Measurements from ENCODE around the gene CIDEB. TPM values are rescaled to one million over a fixed set of nuclear protein-coding genes. Genes with fewer than 3 reads are reported as not detected.

Gene CIDEB, protein sequence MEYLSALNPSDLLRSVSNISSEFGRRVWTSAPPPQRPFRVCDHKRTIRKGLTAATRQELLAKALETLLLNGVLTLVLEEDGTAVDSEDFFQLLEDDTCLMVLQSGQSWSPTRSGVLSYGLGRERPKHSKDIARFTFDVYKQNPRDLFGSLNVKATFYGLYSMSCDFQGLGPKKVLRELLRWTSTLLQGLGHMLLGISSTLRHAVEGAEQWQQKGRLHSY
- 1.5 and 2.6 TPM in 2 replicates for total RNA-seq

DNA sequence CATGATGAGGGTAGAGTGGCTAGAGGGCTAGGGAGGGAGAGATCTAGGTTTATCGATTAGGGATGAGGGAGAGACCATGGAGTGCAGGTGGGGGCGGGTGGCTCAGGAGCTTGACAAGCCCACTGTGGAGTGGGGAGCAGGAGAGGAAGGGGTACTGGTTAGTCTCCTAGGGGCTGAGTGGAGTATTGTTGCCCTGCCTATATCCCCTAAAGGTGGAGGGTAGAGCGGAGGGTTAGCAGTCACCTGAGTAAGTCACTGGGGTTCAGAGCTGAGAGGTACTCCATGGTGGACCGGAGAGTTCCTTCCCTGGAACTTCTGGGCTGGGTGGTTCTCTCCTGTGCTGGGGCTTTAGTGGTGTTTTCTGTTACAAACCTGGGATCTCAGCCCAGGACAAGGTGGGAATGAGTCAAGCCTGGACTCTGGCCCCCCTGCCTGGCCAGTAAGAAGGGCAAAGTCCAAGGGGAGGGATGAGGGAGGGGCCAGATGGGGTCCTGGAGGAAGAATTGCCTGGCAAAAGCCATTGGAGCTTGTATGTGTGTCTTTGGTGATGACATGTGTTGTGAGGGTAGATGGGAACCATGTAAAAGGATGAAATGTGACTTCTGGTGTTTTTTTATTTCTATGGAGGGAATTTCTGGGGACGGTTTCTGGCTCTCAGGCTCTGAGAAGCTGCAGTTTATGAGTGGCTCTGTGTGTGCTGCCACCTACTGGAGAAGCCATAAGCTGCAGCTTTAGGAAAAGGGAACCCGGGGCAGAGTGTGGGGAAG, at the start of gene CIDEB:
TSS of gene CIDEB (minus strand) at position 403 of the 767 bp plus-strand sequence. CDS start at position 284, 119 bp downstream.

DNA sequence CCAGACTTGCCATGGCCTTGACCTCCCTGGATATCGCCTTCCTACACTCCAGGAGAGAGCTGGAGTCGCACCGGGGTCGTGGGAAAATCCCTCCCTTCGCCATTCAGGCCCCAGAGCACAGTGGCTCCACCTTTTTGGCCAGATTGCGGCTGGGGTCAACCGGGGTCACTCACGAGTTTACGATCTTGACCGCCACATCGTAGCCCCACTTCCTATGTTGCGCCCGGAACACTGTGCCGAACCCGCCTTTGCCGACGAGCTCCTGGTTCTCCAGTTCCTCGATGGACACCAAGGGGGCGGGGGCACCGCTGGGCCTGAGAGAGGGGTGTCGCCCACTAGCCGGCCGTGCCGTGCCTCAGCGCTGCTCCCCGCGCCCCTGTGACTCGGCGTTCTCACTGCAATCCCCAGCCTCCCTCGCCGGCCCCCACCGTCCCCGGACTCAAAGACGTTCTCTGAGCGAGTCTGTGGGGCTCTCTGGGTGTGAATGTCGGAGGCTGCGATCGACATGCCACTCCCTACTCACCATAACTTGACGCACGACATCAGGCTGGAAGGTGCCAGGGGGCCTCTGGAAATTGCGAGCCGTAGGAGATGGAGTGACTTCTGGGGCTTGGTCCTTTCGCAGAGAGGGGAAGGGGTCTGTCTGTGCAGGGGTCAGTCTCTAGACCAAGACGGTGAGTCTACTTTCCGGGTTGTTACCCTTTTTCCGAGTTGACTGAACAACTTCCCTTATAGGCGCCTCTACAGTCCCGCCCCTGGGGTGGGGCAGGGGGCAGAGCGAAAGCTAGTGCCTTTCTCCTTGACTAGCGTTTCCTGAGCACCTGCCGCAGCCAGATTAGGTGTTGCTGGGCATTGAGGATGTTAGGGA, 31.7 kb upstream of the CIDEB start, which contains the start of gene RIPK3:
TSS of gene RIPK3 (minus strand) at position 708 of the 868 bp plus-strand sequence. CDS start at position 543, 165 bp downstream.

DNA sequence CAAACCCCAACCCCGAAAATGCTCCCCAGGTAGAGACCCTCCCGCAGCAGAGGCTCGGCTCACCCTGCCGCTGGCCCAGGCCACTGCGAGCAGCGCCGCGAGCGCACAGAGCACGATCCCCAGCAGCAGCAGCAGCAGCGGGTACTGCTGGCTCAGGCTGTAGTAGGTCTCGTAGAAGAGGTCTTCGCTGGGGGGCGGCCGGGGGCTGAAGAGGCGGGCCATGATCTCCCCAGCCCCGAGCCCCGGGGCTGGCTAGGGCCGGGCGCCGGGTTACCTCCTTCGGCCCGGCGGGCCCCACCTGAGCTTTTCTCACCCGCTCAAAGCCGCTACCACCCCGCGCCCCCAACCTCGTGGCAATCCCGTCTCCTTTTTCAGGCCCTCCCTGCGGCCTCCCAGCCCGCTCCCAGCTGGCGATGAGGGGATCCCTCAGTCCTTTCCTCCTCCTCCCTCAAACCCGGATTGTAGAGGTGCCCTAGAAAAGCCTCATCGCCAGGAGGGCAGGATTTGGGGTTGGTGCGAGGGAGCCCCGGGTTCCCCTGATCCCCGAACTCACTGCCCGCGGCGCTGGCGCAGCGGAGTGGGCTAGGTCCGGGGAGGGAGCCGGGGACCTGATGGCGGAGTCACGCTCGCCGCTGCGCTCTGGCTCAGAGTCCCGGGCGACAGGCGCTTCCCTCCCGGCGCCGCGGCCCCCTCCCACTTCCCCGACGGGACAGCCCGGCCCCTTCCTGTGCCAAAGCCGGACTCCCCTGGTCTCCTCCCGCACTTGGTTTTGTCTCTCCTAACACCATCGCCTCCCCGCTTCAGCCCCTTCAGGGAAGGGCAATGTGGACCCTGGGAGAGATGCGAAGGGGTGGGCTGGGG, 26.9 kb upstream of the CIDEB start, which contains the start of gene ADCY4:
TSS of gene ADCY4 (minus strand) at position 641 of the 861 bp plus-strand sequence. CDS start at position 222, 419 bp downstream.

DNA sequence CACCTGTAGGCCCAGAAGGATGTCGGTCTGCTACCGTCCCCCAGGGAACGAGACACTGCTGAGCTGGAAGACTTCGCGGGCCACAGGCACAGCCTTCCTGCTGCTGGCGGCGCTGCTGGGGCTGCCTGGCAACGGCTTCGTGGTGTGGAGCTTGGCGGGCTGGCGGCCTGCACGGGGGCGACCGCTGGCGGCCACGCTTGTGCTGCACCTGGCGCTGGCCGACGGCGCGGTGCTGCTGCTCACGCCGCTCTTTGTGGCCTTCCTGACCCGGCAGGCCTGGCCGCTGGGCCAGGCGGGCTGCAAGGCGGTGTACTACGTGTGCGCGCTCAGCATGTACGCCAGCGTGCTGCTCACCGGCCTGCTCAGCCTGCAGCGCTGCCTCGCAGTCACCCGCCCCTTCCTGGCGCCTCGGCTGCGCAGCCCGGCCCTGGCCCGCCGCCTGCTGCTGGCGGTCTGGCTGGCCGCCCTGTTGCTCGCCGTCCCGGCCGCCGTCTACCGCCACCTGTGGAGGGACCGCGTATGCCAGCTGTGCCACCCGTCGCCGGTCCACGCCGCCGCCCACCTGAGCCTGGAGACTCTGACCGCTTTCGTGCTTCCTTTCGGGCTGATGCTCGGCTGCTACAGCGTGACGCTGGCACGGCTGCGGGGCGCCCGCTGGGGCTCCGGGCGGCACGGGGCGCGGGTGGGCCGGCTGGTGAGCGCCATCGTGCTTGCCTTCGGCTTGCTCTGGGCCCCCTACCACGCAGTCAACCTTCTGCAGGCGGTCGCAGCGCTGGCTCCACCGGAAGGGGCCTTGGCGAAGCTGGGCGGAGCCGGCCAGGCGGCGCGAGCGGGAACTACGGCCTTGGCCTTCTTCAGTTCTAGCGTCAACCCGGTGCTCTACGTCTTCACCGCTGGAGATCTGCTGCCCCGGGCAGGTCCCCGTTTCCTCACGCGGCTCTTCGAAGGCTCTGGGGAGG, 3.1 kb upstream of the CIDEB start, which contains the start of gene LTB4R:
TSS of gene LTB4R (plus strand) at position 857 of the 959 bp plus-strand sequence. CDS start 4,150 bp downstream, outside the sequence.

DNA sequence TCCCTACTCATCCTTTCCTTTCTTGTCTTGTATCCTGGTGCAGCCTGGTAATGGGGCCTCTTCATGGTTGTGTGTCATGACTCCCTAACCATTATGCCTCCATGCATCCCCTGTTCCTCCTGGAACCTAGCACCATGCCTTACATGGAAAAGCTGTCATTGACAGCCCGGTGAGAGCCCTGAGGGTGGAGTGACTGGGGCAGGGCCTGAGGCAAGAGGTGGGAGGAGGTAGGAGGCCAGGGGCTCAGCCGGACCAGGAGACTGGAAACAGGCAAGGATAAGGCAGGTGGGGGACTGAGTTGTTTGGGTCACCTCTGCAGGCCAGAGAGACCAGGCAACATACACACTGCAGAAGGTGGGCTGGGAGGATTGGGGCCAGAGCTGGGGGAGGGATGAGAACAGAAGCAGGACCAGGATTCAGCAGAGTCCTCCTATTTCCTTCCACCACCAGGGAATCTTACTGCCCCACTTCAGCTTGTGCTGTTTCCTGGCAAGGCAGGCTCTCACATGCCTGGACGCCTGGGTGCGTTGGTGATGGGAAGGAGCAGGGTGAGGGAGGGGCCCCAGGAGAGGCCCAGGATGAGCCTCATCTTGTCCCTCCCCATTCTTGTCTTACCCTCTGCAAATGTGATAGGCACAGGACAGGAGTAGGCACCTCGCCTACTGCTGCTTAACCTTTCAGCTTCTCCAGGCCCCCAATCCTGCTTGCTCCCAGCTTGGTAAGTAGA, 1.9 kb upstream of the CIDEB start, which contains the start of gene LTB4R2:
TSS of gene LTB4R2 (plus strand) at position 603 of the 727 bp plus-strand sequence. CDS start 525 bp downstream, outside the sequence.

DNA sequence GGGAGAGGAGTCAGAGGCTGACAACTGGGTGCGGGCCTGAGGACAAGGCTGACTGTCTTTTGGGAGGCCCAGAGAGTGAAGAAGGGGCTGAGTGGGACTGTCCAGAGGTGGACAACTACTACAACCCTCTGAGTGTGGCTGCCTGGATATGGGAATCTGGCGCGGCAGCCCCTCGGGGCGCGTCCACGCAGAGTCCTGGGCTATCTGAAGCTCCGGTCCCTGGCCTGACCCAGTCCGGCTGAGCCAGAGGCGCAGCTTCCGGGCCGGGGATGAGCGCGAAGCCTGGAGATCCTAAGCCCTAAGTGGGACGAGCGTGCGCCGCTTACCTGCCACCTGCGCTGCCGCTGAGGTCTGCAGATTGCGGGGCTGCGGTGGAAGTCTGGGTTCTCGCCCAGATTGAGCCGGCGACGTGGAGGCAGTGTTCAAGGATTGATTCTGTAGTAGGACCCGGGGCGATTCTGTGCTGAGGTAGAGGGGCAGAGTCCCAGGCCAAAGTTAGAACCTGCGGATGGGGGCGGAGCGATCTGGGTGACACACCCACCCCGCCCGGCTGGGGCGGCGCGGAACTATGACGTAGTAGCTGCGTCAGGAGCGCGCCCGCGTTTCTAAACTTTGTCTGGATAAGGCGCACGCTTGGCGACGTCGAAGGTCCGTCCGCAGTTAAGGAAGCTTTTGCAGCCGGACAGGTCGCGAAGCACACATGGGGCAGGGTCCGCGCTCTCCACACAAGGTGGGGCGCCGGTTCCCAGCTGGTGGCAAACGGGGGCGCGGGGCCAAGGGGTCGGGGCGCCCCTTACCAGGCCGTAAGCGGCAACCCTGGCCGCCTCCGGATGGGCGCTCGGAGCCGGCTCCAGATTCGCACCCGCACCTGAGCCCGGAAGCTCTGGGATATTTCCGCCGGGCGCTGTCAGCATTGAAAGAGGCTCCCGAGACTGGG, 8.3 kb downstream of the CIDEB start, which contains the start of the genes DHRS1 and NOP9:
TSS of gene DHRS1 (minus strand) at position 526 of the 937 bp plus-strand sequence. CDS start 674 bp downstream, outside the sequence.
TSS of gene NOP9 (plus strand) at position 596 of the 937 bp plus-strand sequence. CDS start at position 701, 105 bp downstream.

DNA sequence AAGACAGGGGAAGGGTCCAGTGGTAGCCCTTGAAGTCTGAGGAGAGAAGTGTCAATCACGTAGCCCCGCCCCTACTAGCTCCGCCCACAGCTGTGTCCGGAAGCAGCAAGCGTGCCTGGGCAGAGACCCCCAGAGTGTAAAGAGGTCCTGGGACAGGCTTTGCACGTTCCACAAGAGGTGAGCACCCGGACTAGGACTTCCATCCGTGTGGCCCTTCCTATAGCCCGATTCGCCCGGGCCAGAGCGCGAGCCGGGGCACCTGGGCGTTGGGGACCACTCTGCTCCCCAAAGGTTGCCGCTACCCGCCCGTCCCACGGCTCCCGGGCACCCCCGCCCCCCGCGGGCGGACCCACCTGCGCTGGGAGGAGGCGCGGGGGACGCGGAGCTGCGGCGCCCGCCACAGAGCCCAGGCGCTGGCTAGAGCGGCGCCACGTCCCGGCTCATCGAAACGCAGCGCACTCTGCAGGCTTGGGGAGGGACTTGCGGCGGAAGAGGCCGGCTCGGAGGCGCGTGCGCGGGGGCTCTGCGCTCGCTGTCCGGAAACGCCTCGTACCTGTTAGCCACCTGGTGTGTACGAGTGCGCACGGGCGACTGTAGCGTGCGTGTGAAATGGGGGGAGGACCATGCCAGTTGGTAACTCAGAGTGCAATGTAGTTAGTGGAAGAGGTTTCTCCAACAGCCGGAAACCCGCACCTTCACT, 36.5 kb downstream of the CIDEB start, which contains the start of gene RABGGTA:
TSS of gene RABGGTA (minus strand) at position 464 of the 700 bp plus-strand sequence. CDS start 482 bp downstream, outside the sequence.

DNA sequence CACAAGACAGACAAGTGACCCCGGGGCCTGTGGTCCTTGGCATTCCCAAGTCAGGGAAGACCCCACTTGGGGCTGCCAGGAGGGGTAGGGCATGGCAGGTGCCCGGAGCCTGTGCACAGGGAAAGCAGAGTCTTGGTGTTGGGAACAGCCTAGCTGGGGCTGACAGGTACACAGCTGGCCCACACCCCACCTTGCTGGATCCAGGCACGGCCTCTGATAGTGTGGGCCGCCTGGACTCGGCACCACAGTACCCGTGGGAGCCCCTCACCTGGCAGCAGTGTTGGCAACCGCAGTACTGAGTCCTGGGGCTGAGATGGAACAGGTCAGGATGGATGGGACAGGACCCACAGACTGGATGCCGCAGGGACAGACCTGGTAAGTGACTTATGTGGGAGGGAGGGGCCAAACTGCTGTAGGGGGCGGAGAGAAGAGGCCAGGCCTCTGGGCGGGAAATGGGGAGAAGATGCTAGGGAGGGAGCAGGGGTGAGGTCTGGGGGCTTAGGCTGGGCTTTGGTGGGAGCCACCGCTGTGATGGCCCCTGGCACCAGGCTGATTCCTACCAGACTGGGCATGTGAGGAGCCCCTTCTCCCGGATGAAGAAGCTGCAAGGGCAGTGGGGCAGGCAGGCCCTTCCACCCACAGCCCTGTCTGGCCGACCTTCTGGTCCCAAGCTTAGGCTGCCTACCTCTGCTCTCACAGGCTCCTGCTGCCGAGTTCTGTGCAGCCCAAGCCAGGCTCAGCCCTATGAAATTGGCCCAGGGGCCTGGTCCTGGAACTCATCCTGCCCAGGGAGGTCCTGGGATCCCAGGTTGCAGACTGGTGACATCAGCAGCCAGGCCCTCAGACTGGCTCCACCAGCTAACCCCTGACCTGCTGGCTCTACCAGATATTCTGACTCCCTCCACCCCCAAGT, 44.7 kb downstream of the CIDEB start, which contains the start of gene TGM1:
TSS of gene TGM1 (minus strand) at position 357 of the 913 bp plus-strand sequence. CDS start 825 bp downstream, outside the sequence.

Other genes starting within 250 kb of the CIDEB start
- gene CPNE6, start 236.4 kb downstream of the CIDEB start, total RNA-seq: not detected in 2 replicates
- 25.0 and 35.4 TPM in 2 replicates for gene PCK2, start 213.7 kb downstream of the CIDEB start, total RNA-seq
- 69.5 and 88.2 TPM in 2 replicates for gene DCAF11, start 193.2 kb downstream of the CIDEB start, total RNA-seq
- 0.83 and 0.87 TPM in 2 replicates for gene NRL, start 193.0 kb downstream of the CIDEB start, total RNA-seq
- gene FITM1, start 177.3 kb downstream of the CIDEB start, total RNA-seq: 0.33 and 0.44 TPM in 2 replicates
- gene PSME1, start 171.8 kb downstream of the CIDEB start, total RNA-seq: 132 and 143 TPM in 2 replicates
- 11.1 and 25.2 TPM in 2 replicates for gene EMC9, start 166.4 kb downstream of the CIDEB start, total RNA-seq
- 87.2 and 117 TPM in 2 replicates for gene PSME2, start 161.4 kb downstream of the CIDEB start, total RNA-seq
- 35.5 and 57.9 TPM in 2 replicates for gene RNF31, start 160.5 kb downstream of the CIDEB start, total RNA-seq
- 87.8 and 104 TPM in 2 replicates for gene IRF9, start 146.7 kb downstream of the CIDEB start, total RNA-seq
- gene REC8, start 135.9 kb downstream of the CIDEB start, total RNA-seq: 1.8 and 2.3 TPM in 2 replicates
- gene IPO4, start 119.2 kb downstream of the CIDEB start, total RNA-seq: 39.4 and 47.6 TPM in 2 replicates
- gene TM9SF1, start 112.5 kb downstream of the CIDEB start, total RNA-seq: 87.0 and 90.6 TPM in 2 replicates
- gene TSSK4, start 102.3 kb downstream of the CIDEB start, total RNA-seq: not detected in 2 replicates
- 27.6 and 44.5 TPM in 2 replicates for gene CHMP4A, start 94.5 kb downstream of the CIDEB start, total RNA-seq
- 11.1 and 25.5 TPM in 2 replicates for gene MDP1, start 91.9 kb downstream of the CIDEB start, total RNA-seq
- gene NEDD8, start 75.6 kb downstream of the CIDEB start, total RNA-seq: 143 and 203 TPM in 2 replicates
- gene GMPR2, start 75.0 kb downstream of the CIDEB start, total RNA-seq: 94.2 and 119 TPM in 2 replicates
- 68.9 and 83.2 TPM in 2 replicates for gene TINF2, start 65.4 kb downstream of the CIDEB start, total RNA-seq
- gene TGM1, start 44.8 kb downstream of the CIDEB start, total RNA-seq: 0.83 and 1.5 TPM in 2 replicates
- 23.3 and 31.6 TPM in 2 replicates for gene RABGGTA, start 36.4 kb downstream of the CIDEB start, total RNA-seq
- 19.8 and 22.1 TPM in 2 replicates for gene DHRS1, start 8.2 kb downstream of the CIDEB start, total RNA-seq
- 19.3 and 25.1 TPM in 2 replicates for gene NOP9, start 8.1 kb downstream of the CIDEB start, total RNA-seq
- 3.8 and 4.6 TPM in 2 replicates for gene LTB4R2, start 2.2 kb upstream of the CIDEB start, total RNA-seq
- 0.87 and 4.1 TPM in 2 replicates for gene LTB4R, start 3.5 kb upstream of the CIDEB start, total RNA-seq
- 9.6 and 11.7 TPM in 2 replicates for gene ADCY4, start 27.1 kb upstream of the CIDEB start, total RNA-seq
- gene RIPK3, start 32.0 kb upstream of the CIDEB start, total RNA-seq: 2.9 and 6.8 TPM in 2 replicates
- 108 and 149 TPM in 2 replicates for gene NFATC4, start 60.2 kb upstream of the CIDEB start, total RNA-seq
- gene NYNRIN, start 91.0 kb upstream of the CIDEB start, total RNA-seq: 20.4 and 42.7 TPM in 2 replicates
- 4.1 and 11.4 TPM in 2 replicates for gene CBLN3, start 121.7 kb upstream of the CIDEB start, total RNA-seq
- 55.3 and 67.8 TPM in 2 replicates for gene KHNYN, start 122.0 kb upstream of the CIDEB start, total RNA-seq
- gene SDR39U1, start 134.8 kb upstream of the CIDEB start, total RNA-seq: 12.4 and 16.4 TPM in 2 replicates
- not detected in 2 replicates for gene CMA1, start 200.3 kb upstream of the CIDEB start, total RNA-seq

Measured in smooth muscle cell of trachea (primary cell).